RKO (cell line): ENCODE data around the gene EML3.
"Not testable (repeated sequence)": the region's sequence is repeated elsewhere in the genome, so short reads cannot be mapped to it uniquely, and the experiment has no call there.

Experiments used
- DNase-seq: peaks from one replicate; pipeline ENCODE4 v3.0.0-alpha.2; 2016; ENCODE audit warnings: low spot score

The EML3 gene

GRCh38 chr11:62595124-62595523, 17.5 kb downstream of the EML3 start:
- no peak for DNase-seq

GRCh38 chr11:62593434-62594044, 19.0 kb downstream of the EML3 start:
- DNase-seq, result peak; percentile 76

DNA sequence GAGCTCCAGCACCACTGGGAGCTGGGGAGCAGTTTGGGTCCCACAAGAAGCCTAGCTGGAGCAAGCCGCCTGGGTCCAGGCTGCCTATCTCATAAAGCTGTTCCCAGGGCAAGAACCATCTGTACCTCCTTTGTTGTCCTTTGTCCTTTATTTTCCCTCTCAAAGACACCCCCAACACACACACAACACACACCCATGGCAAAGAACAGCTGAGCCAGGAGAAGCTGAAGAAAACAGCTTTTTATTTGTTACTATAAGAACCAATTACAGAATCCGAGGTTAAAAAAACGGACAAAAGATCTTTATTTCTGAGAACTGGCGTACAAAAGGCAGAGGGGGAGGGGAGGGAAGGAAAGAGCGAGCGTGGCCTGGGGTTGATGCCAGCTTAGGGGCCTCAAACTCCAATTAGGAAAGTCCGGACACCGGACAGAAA, 19.6 kb downstream of the EML3 start:
- DNase-seq, result no peak

- no peak for DNase-seq
Measured at GRCh38 chr11:62592146-62592815, 20.3 kb downstream of the EML3 start.

- DNase-seq, result peak; percentile 100
Measured at GRCh38 chr11:62591448-62592145, 21.0 kb downstream of the EML3 start, which contains the start of gene TUT1. Gene TUT1, minus strand, starts transcription at chr11:62591523. Its CDS starts 38 bp downstream, at chr11:62591485.

- peak; percentile 56 for DNase-seq
Measured at GRCh38 chr11:62588966-62589637, 23.5 kb downstream of the EML3 start.

DNA sequence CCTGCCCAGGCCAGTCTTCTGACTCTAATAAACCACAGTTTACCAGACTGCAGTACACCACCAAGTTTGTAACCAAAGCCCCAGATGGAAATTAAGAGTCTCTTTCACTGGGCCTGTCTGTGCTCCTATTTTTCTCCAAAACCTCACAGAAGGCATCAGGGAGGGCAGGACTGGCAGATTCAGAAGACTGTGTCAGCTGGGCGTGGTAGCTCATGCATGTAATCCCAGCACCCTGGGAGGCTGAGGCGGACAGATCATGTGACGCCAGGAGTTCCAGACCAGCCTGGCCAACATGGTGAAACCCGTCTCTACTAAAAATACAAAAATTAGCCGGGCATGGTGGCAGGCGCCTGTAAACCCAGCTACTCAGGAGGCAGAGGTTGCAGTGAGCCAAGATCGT, 27.2 kb downstream of the EML3 start:
- not testable (repeated sequence) for DNase-seq

- not testable (repeated sequence) for DNase-seq
Measured at GRCh38 chr11:62581735-62582134, 30.8 kb downstream of the EML3 start.

DNA sequence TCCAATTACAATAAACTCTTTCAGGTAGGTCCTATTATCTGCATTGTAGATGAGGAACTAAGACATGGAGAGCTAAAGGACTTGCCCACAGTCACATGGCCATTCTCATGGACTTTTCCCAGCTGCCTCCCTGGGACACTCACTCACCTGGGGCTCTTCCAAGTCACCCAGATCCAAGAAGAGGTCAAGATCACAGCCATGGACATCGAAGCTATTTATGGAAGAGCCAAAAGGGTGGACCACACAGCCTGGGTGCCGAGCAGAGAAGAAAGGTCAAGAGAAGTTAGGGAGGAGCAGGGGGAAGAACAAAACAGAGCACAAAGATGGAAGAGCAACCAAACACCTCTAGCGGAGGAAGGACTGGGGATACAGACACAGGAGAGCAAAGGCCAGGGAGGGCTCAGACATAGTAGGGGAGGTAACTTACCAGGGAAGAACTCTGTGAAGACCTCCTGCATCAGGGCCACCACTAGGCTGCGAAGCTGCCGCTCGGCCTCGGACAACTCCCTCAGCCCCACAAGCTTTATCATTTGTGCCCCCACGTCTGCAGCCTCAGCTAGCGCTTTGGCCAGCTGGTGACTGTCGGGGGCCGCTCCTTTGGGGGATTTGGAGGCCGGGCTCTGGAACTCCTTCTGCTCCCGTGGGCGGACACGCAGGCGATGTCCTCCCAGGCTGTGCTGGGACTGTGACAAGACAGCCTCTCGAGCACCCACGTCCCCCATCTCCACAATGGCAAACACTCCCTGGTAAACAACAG, 31.4 kb downstream of the EML3 start:
- no peak for DNase-seq

- DNase-seq, result no peak
Measured at GRCh38 chr11:62579252-62579651, 33.3 kb downstream of the EML3 start.

GRCh38 chr11:62578541-62578940, 34.0 kb downstream of the EML3 start:
- no peak for DNase-seq

GRCh38 chr11:62577046-62577714, 35.4 kb downstream of the EML3 start:
- DNase-seq, result no peak

DNA sequence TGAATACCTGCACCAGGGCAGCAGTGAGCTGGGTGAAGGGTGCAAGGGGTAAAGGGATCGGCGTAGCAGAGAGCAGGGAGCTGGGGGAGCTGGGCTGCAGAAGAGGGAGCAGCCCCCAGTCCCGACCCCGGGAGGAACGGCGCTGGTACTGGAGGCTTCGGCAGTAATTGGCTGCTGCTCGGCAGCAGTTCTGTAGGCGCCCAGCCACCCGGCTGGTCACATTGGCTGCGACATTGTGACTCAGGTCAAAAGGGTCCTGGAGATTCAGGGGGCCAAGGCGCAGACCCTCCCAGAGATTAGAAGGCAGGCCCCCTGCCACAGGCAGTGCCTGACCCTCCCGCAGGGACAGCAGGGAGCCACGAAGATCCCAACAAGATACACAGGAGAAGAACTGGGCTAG, 36.7 kb downstream of the EML3 start:
- no peak for DNase-seq

- DNase-seq, result no peak
Measured at GRCh38 chr11:62575156-62575555, 37.4 kb downstream of the EML3 start.

DNA sequence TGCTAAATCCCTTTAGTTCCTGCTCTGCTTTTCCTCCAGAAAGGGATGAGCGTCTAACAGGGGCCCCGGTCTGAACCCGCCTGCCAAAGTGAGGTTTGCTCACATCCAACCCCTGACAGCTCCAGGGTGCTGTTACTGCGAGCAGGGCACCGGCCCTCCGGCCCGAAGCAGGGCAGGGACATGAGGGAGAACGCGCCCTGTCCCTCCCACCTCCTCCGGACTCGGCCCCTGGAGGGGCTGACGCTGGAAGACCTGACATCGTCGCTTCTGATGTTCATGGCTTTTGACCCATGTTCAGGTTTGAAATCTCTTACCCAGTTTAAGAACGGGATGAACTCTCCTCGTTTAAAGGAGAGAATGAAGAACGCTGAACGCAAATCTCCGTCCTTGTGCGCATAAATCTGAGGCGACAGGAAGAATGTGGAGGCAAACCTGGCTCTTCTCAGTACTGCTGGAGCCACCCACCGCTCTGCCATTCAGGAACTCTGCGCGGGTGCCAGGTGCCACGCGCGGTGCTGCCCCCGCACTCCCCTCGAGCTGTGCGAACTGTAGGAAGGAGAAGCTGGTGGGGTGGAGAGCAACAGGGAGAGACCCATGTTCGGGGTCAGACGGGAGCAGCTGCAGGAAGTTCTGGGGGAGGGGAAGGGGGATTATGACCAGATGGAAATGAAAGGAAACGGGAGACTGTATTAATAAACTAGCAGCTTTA, 38.1 kb downstream of the EML3 start:
- DNase-seq, result peak; percentile 43

DNA sequence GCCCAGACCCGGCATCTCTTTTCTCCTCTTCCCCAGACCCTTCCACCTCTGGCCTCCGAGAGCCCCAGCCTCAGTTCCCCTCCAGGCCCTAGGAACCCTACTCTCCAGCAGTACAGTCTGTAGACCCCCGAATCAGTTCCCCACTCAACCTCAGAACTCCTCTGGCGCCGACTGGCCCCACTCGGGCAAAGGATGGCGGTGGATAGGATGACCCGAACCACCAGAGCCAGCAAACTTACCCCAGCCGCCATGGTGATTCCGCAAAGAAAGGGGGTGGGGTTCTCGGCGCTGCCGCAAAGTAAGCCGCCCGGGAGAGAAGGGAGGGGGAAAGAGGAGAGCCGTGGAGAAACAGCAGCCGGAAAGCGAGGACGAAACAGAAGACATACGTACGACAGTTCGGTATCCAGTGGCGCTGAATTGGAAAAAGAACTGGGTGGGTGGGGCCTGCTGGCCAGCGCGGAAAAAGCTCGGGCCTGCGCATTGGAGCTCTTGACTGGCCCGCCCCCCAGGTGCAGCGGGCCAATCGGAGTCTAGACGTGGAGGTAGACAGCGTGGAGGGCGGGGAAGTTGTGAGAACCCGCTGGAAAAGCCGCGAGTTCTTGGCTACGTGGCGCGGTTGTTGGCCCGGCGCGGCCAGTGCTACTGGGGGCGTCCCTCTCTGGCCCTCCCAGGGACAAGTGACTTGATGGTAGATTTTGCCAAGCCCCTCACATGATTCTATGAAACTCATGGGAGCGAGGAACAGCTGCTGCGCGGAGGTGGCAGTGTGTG, 38.8 kb downstream of the EML3 start, which contains the start of gene EEF1G:
Gene EEF1G, minus strand, starts transcription at position 300 of the 771 bp plus-strand sequence. Its CDS starts 49 bp downstream, at position 251.
- DNase-seq, result peak; percentile 99

GRCh38 chr11:62573006-62573591, 39.5 kb downstream of the EML3 start:
- DNase-seq, result peak; percentile 52

- no peak for DNase-seq
Measured at GRCh38 chr11:62572431-62572830, 40.1 kb downstream of the EML3 start.

DNA sequence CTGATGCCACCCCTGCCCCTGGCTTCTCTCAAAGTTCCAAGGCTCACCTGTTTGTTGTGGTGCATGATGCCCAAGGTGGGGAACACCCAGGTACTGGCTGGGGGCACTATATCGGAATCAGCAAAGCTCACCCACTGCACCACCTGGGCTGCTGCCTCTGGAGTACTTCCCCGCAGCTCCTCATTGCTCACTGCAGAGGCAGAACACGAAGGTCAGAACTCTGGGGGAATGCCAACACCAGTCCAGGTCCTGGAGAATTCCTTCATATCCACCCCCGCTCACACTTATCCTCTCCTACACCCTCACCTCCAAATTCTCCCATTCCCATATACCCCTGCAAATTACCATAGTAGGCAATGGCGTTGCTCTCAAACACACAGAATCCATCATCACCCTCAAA, 41.1 kb downstream of the EML3 start:
- DNase-seq, result not testable (repeated sequence)
